ENCODE data around the gene CMKLR1. TPM values are rescaled to one million over a fixed set of nuclear protein-coding genes. Genes with fewer than 3 reads are reported as not detected.

CMKLR1 gene
- polyA plus RNA-seq, 1 experiment, result 0.10 TPM

GRCh38 chr12:108254517-108255251 is 84.4 kb downstream of the CMKLR1 start:
- CTCF ChIA-PET, result no interaction called here
- no peak for TF ChIP-seq CTCF (IDR thresholded peaks at IDR 0.05; ENCODE audit: insufficient read depth, low read depth, low read length)
- H3K4me3 ChIP-seq (ENCODE audit: low read depth, low read length), result no peak overlapping the region

DNA sequence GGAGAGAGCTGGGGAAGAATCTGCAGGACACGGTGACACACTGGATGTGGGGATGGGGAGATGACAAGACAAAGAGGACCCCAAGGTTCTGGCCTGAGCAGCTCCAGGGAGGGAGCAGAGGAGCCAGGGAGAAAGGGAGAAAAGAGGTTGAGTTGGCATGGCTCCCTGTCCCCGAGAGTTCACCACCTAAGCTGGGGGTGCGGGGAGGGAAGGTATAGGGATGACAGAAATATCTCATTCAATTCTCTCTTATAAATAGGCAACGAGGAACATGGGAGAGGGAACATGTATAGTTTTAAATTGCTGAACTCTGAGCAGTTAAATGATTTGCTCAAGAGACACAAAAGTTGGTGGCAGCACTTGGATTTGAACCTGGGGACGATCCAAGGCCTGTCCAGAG is 85.1 kb downstream of the CMKLR1 start:
- no peak for DNase-seq (ENCODE audit: low read depth)
- Histone ChIP-seq H3K36me3 (ENCODE audit: control insufficient read depth, insufficient read depth, low read length) (no peaks in the 10 kb centered on the region), H3K4me3 (ENCODE audit: low read depth, low read length) (no peak overlapping the region), H3K27me3 (ENCODE audit: control insufficient read depth, insufficient read depth, low read length) (no peaks in the 10 kb centered on the region; the same call in 1 of the 2 replicates)
- TF ChIP-seq CTCF (IDR thresholded peaks at IDR 0.05; ENCODE audit: insufficient read depth, low read depth, low read length), result no peak
- CTCF ChIA-PET, result no interaction called here
- POLR2A ChIA-PET, result no interaction called here

More at GRCh38 chr12:108254517-108255251, 84.4 kb downstream of the CMKLR1 start:
- POLR2A ChIA-PET, result no interaction called here
- no peaks in the 10 kb centered on the region for H3K36me3 ChIP-seq (ENCODE audit: control insufficient read depth, insufficient read depth, low read length)
- no peaks in the 10 kb centered on the region; the same call in 1 of the 2 replicates for H3K27me3 ChIP-seq (ENCODE audit: control insufficient read depth, insufficient read depth, low read length)
- DNase-seq (ENCODE audit: low read depth), result no peak

GRCh38 chr12:108253540-108253939 is 85.6 kb downstream of the CMKLR1 start:
- Histone ChIP-seq H3K27me3 (ENCODE audit: control insufficient read depth, insufficient read depth, low read length) (no peaks in the 10 kb centered on the region; the same call in 1 of the 2 replicates), H3K36me3 (ENCODE audit: control insufficient read depth, insufficient read depth, low read length) (no peaks in the 10 kb centered on the region), H3K4me3 (ENCODE audit: low read depth, low read length) (no peak overlapping the region)
- ChIA-PET CTCF (no interaction called here), POLR2A (no interaction called here)
- DNase-seq (ENCODE audit: low read depth), result no peak
- no peak for TF ChIP-seq CTCF (IDR thresholded peaks at IDR 0.05; ENCODE audit: insufficient read depth, low read depth, low read length)

GRCh38 chr12:108252523-108252922 is 86.6 kb downstream of the CMKLR1 start:
- POLR2A ChIA-PET, result no interaction called here
- DNase-seq (ENCODE audit: low read depth), result no peak
- CTCF ChIA-PET, result no interaction called here
- Histone ChIP-seq H3K36me3 (ENCODE audit: control insufficient read depth, insufficient read depth, low read length) (no peaks in the 10 kb centered on the region), H3K27me3 (ENCODE audit: control insufficient read depth, insufficient read depth, low read length) (no peaks in the 10 kb centered on the region; the same call in 1 of the 2 replicates), H3K4me3 (ENCODE audit: low read depth, low read length) (no peak overlapping the region)
- TF ChIP-seq CTCF (IDR thresholded peaks at IDR 0.05; ENCODE audit: insufficient read depth, low read depth, low read length), result no peak

GRCh38 chr12:108248011-108248410 is 91.1 kb downstream of the CMKLR1 start:
- no peak for TF ChIP-seq CTCF (IDR thresholded peaks at IDR 0.05; ENCODE audit: insufficient read depth, low read depth, low read length)
- H3K4me3 ChIP-seq (ENCODE audit: low read depth, low read length), result no peak overlapping the region
- no peaks in the 10 kb centered on the region; the same call in 1 of the 2 replicates for H3K27me3 ChIP-seq (ENCODE audit: control insufficient read depth, insufficient read depth, low read length)
- no peak for DNase-seq (ENCODE audit: low read depth)
- ChIA-PET CTCF (interaction anchor here (0.6 kb wide), 1 partner anchor 1434 kb away, joined by 4 read pairs; no protein-coding TSS in a partner anchor), POLR2A (no interaction called here)
- H3K36me3 ChIP-seq (ENCODE audit: control insufficient read depth, insufficient read depth, low read length), result no peaks in the 10 kb centered on the region
